GM18867 (cell line): ENCODE results near the gene PIKFYVE.
"Not testable (repeated sequence)": the region's sequence is repeated elsewhere in the genome, so short reads cannot be mapped to it uniquely, and the experiment has no call there.

Experiments
- ATAC-seq: cut with Tn5 transposase; IDR thresholded peaks from one replicate; pipeline ENCODE4 v1.9.1; 2021; ENCODE audit warnings: mild to moderate bottlenecking, moderate library complexity; ENCODE audit not compliant: unreplicated experiment

PIKFYVE gene

GRCh38 chr2:208265801-208266552 lies at the start of gene PIKFYVE:
TSS of gene PIKFYVE (plus strand) at chr2:208266255. CDS start at chr2:208271520, 5,265 bp downstream.
- peak; percentile 89 for ATAC-seq

- not testable (repeated sequence) for ATAC-seq
These were observed 44.2 kb upstream of the PIKFYVE start for GRCh38 chr2:208221873-208222272.

GRCh38 chr2:208222351-208222750 lies 43.7 kb upstream of the PIKFYVE start:
- ATAC-seq, result no peak

- ATAC-seq, result no peak
These were observed 41.3 kb upstream of the PIKFYVE start for GRCh38 chr2:208224802-208225201.

GRCh38 chr2:208227581-208228232 lies 38.3 kb upstream of the PIKFYVE start:
- ATAC-seq, result no peak

GRCh38 chr2:208228476-208228875 lies 37.6 kb upstream of the PIKFYVE start:
- no peak for ATAC-seq

- ATAC-seq, result no peak
These were observed 31.3 kb upstream of the PIKFYVE start for GRCh38 chr2:208234786-208235185.

DNA sequence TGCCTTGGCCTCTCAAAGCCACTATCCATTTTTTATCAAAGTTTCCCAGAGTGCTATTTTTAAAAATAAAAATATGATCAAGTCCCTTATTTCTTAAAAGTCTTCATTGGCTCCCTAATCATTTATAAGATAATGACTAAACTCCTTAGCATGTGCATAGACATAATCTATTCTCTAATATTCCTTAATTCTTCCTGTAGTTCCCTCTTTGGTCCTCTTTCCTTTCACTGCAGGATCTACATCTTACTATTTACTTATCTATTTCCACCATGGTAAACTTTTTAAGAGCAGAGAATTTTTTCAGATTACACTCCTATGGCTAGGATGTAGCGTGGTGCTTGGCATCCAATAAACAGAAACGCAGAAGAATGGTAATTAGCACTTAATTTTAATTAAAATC lies 30.2 kb upstream of the PIKFYVE start:
- ATAC-seq, result no peak

- ATAC-seq, result no peak
These were observed 26.1 kb upstream of the PIKFYVE start for GRCh38 chr2:208239770-208240493.

DNA sequence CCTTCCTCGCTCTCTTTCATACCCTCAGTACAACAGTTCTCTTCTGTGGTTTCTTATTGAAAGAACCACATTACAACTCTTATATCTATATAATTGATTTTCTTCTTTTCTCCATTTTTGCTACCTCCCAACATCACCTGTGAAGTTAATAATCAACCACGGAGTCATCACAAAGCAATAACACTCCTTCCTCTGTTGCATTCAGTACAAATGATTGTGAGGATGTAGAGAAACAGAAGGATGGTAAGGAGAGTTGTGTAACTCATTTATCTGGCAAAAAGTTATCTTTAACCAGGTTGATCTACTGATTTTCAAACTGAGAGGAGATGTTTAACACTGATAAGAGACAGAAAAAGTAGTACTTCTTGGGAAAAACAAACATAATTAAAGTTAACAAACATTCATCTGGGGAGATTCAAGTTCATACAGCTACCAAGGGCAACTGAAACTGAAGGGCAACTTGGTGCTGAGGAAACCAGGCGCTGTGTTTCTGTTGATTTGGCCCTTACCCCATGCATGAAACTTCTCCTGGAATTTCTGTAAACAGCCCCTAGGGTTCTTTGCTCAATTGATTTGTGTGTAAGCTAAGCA lies 25.3 kb upstream of the PIKFYVE start:
- ATAC-seq, result no peak

- ATAC-seq, result no peak
These were observed 21.6 kb upstream of the PIKFYVE start for GRCh38 chr2:208244422-208244821.

GRCh38 chr2:208245746-208246145 lies 20.3 kb upstream of the PIKFYVE start:
- no peak for ATAC-seq

- no peak for ATAC-seq
These were observed 17.5 kb upstream of the PIKFYVE start for GRCh38 chr2:208248601-208249000.

DNA sequence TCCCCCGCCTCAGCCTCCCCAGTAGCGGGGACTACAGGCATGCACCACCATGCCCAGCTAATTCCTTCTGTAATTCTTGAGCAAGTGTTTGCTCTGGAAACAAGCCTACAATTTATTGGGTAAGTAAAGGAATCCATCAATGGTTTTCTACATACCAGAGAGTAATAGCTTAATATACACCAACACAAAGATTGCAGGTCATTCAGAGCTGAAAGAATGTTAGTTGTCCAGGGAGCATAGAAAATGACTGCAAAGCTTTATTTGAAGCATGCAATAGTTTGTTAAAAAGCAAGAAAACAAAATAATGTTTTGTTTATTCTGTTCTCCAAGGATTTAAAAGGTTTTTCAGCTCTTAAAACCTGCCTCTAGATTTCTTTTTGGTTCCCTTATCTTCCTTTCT lies 16.8 kb upstream of the PIKFYVE start:
- no peak for ATAC-seq

DNA sequence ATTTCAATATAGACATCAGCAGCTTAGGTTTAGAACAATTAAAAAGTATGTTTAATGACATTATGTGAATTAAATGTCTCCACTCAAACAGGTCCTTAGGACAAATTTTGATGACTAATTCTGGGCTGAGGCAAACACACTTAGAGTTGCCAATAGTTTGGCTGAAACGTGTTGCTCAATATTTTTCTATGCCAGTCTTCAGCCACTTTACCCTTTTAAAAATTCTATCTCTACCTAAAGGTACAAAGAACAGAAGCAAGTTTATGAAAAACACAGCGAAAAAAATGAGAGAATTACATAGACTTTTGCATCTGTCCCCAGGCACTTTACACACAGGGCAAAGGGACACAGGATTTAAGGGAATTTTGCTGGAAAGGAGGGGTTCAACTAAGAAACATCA lies 15.7 kb upstream of the PIKFYVE start:
- no peak for ATAC-seq

DNA sequence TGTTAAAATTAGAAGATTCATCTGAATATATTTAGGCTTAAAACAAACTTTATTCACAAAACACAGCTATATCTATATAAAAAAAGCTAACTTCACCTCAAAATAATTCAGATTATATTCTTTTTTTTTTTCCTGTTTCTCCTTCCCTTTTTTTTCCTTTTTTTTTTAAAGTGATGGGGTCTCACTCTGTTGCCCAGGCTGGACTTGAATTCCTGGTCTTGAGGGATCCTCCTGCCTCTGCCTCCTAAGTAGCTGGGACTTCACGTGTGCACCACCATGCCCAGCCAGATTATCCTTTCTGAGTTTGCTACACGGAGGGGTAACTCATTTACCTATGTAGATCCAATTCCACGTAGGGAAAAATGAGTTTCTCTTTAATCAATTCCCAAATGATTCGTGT lies 15.0 kb upstream of the PIKFYVE start:
- no peak for ATAC-seq

DNA sequence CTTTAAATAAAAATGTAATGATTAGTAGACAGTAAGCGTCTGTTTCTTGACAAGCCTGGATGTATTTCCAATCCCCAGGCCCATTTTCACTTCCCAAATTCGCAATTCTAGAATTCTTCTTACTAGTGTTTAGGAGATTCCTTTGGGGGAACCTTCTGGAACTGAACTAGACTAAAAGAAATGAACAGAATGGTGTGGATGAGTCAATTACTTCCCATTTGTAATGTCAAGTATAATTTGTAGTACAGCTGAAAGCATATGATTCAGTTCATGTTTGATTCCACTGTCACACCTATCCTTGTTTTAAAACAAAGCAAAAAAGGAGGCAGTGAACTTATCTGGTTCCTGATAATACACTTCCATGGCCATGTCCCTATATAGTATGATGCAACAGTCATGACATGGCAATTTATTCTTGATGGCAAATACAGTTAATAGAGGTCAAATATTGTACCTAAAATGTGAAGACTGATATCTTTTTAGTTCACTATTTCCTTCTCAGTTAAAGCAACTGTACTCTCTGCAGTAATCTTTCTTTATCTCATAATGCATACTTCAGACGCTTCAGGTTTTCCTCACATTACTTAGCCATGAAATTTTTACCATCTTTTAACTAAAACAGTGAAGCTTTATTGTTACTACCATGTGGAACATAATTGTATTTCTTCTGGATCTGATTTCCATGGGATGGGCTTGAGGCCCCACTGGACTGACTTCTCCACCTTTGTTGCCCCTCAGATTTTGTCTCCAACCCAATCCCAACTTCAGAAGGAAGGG lies 13.2 kb upstream of the PIKFYVE start:
- no peak for ATAC-seq

DNA sequence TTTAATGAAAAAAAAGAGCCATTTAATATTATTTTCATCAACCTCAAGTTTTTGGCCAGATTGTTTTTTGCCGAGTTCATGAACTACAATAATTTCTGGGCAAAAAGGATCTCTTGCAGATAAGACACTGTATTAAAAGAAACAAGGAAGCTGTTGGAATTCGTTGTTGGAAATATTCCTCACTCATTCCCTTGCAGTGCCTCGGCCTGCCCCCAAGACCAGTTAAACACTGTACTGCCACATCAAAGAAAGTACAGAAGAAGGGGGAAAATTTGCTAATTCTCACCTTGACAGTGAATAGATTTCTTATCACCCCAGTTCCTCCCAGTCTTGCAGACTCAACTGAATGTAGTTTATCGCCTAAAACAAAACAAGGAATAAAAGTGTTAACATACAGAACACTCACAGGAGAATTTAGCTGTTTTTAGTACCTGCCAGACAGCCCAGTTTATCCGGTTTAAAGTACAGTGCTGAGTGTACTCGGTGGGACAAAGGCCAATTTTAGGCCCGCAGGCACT lies 12.4 kb upstream of the PIKFYVE start:
- ATAC-seq, result no peak

DNA sequence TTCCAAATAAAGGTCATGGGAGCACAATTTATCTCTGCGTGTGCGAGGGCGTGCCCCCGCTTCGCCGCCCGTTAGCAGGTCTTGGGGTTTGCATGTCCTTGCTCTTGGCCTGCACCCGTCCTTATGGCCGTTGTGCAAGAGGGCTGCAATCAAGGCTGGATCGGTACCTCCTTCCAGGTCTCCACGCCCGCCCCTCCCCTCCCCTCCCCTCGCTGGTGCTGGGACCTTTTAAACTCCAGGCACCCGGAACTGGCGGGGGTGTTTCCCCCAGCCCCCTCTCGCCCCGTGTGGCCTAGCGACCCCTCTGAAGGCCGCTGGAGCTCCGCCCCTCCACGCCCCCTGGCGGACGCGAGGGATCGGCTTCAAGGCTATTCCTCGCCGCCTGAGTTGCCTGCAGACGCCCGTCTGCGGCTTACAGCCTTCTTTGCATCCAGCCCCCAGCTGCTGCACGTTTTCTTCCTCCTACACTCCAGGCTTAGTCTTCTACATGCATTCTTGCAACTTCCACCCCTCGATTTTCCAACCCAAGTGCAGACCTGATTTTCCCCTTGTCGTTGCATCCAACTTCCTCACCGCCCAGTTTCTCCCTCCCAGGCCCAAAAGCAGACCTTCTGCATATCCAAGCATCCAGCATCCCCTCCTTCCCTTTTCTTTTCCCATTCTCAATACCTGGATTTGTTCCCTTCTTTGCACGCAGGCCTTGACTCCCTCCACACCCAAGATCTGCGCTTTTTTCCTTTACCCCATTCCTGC lies 11.8 kb upstream of the PIKFYVE start:
- ATAC-seq, result peak; percentile 75
